ENCODE data around the gene APAF1. TPM values are rescaled to one million over a fixed set of nuclear protein-coding genes. Genes with fewer than 3 reads are reported as not detected.

APAF1 gene
- total and polyA plus RNA-seq, 10 of the 15 experiments (the other 5 are each of a cell fraction or from before 2014, with no cell fraction given) = 4.2 to 19.1 (median 14.2) TPM

DNA sequence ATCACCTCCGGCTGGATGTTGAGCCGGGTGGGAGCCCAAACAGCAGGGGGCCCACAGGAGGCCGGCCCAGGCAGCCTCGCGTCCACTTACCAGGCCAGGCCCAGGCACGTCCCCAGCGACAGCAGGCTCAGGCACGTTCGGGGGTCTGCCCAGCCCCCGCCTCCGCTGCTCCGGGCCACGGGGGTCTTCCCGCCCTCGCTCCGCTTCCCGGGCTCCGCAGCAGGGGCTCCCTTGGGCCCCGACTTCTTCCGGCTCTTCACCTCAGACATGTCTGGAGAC is 718 bp upstream of the APAF1 start:
- peak overlapping the region; percentile 98 for H3K4me3 ChIP-seq
- peak overlapping the region; percentile 77; the same call in 1 of the 2 replicates for H3K4me2 ChIP-seq (ENCODE audit: control insufficient read depth, insufficient read depth)
- intact Hi-C loops (cut with micrococcal nuclease; ENCODE audit: unreplicated experiment) (loop anchor here (1.0 kb wide), 1 partner anchor 51 kb away; the partner anchor contains the start of gene SLC25A3), in situ Hi-C loops (cut with MboI) (no loop called here)
- H3K79me2 ChIP-seq (ENCODE audit: control insufficient read depth, insufficient read depth, low read length) = peaks cover 74% of the 10 kb centered on the region
- peak overlapping the region; percentile 93 for H3K9ac ChIP-seq (ENCODE audit: control insufficient read depth, insufficient read depth, low read length)
- H3K36me3 ChIP-seq (ENCODE audit: control insufficient read depth in 2 of 2, insufficient read depth in 2 of 2, low read length in 1 of 2) = 0 out of 4 replicates have a peak, but pooled peaks cover 0 to 3% of the 10 kb centered on the region in 2 experiments
- no peaks in the 10 kb centered on the region for H3K4me1 ChIP-seq (ENCODE audit: control insufficient read depth, insufficient read depth, low read length)
- H3K27me3 ChIP-seq (replicated peaks in 1 of 2; ENCODE audit: control insufficient read depth in 2 of 2, insufficient read depth in 2 of 2, low read length in 1 of 2) = no peaks in the 10 kb centered on the region
- H3K27ac ChIP-seq (ENCODE audit: control insufficient read depth, insufficient read depth) = peak overlapping the region; percentile 94
- BruUV-seq (replicated peaks) = no TSS peak
- FAIRE-seq = no peak
- ATAC-seq = peak; percentile 49
- no peaks in the 10 kb centered on the region for H3K9me3 ChIP-seq (replicated peaks; ENCODE audit: control insufficient read depth, insufficient read depth, low read length)
- 2% methylated on average over 7 of the region's 20 CpGs for WGBS (ENCODE audit: insufficient coverage, insufficient replicate concordance, low lambda C conversion rate, missing lambda C conversion rate)
- POLR2A ChIA-PET = interaction anchor here (0.6 to 2.2 kb wide), 11 partner anchors 9 to 153 kb away, joined by 3 to 18 read pairs (median 4); partner anchors contain the start of genes SLC25A3 and TMPO
- peak overlapping the region; percentile 92 for H2AFZ ChIP-seq (ENCODE audit: control insufficient read depth, low read depth, low read length)
- RAD21 ChIA-PET (ENCODE audit: unreplicated experiment) = interaction anchor here (1.2 to 2.2 kb wide), 6 partner anchors 8 to 354 kb away, joined by 3 to 17 read pairs (median 5); partner anchors contain the start of gene SLC25A3
- TF ChIP-seq CBX5 (IDR thresholded peaks at IDR 0.05; ENCODE audit: low read depth) = 0 out of 2 replicates have a peak, but pooled peaks have one; percentile 23
- TF ChIP-seq LARP7 (IDR thresholded peaks at IDR 0.05) = no peak
- TF ChIP-seq ESRRA (IDR thresholded peaks at IDR 0.05; ENCODE audit: low read length) = no peak
- TF ChIP-seq BHLHE40 (IDR thresholded peaks at IDR 0.05; ENCODE audit: borderline replicate concordance in 1 of 2, low read depth in 2 of 2, low read length in 1 of 2) = peak in 1 of 2 experiments; percentile 74; a peak in 2 of 4 replicates
- peak; percentile 33; the same call in 1 of the 2 replicates for TF ChIP-seq SMARCA5 (IDR thresholded peaks at IDR 0.05)
- 0 out of 2 replicates have a peak, but pooled peaks have one; percentile 10 for TF ChIP-seq CHD1 (IDR thresholded peaks at IDR 0.05; ENCODE audit: low read depth, low read length)
- TF ChIP-seq, protein P1, sequence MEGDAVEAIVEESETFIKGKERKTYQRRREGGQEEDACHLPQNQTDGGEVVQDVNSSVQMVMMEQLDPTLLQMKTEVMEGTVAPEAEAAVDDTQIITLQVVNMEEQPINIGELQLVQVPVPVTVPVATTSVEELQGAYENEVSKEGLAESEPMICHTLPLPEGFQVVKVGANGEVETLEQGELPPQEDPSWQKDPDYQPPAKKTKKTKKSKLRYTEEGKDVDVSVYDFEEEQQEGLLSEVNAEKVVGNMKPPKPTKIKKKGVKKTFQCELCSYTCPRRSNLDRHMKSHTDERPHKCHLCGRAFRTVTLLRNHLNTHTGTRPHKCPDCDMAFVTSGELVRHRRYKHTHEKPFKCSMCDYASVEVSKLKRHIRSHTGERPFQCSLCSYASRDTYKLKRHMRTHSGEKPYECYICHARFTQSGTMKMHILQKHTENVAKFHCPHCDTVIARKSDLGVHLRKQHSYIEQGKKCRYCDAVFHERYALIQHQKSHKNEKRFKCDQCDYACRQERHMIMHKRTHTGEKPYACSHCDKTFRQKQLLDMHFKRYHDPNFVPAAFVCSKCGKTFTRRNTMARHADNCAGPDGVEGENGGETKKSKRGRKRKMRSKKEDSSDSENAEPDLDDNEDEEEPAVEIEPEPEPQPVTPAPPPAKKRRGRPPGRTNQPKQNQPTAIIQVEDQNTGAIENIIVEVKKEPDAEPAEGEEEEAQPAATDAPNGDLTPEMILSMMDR (IDR thresholded peaks at IDR 0.05 in 2 of 3, conservative IDR thresholded peaks at IDR 0.05 in 1 of 3; ENCODE audit: control insufficient read depth in 2 of 3, extremely low read depth in 1 of 3, insufficient read depth in 1 of 3, low read depth in 3 of 3, low read length in 3 of 3) = peak in 1 of 3 experiments; percentile 19; a peak in 1 of 6 replicates
- no peak for DNase-seq (ENCODE audit: low read depth, low spot score)
- H4K20me1 ChIP-seq (ENCODE audit: control insufficient read depth, insufficient read depth) = no peaks in the 10 kb centered on the region
- CTCF ChIA-PET = interaction anchor here (0.7 to 1.9 kb wide), 3 partner anchors 37 to 355 kb away, joined by 3 to 6 read pairs (median 3); no protein-coding TSS in a partner anchor
- SMC1A ChIA-PET (ENCODE audit: uncharacterized antibody, unreplicated experiment) = interaction anchor here (0.9 to 2.1 kb wide), 9 partner anchors 19 to 130 kb away, joined by 3 to 11 read pairs (median 4); partner anchors contain the start of gene SLC25A3
